ENCODE results near the gene KCTD8. TPM values are rescaled to one million over a fixed set of nuclear protein-coding genes. Genes with fewer than 3 reads are reported as not detected.
A peak's percentile ranks its signal among the peaks of the same experiment; 100 is the strongest.

Gene KCTD8
- total RNA-seq (2014; rRNA removed; shearing (Covaris generic)) = not detected in 2 replicates
- polyA plus RNA-seq (2015; cell fraction: cytosol; rRNA removed) = not detected in 2 replicates
- polyA plus RNA-seq (2015; cell fraction: nucleus; rRNA removed) = not detected in 2 replicates

DNA sequence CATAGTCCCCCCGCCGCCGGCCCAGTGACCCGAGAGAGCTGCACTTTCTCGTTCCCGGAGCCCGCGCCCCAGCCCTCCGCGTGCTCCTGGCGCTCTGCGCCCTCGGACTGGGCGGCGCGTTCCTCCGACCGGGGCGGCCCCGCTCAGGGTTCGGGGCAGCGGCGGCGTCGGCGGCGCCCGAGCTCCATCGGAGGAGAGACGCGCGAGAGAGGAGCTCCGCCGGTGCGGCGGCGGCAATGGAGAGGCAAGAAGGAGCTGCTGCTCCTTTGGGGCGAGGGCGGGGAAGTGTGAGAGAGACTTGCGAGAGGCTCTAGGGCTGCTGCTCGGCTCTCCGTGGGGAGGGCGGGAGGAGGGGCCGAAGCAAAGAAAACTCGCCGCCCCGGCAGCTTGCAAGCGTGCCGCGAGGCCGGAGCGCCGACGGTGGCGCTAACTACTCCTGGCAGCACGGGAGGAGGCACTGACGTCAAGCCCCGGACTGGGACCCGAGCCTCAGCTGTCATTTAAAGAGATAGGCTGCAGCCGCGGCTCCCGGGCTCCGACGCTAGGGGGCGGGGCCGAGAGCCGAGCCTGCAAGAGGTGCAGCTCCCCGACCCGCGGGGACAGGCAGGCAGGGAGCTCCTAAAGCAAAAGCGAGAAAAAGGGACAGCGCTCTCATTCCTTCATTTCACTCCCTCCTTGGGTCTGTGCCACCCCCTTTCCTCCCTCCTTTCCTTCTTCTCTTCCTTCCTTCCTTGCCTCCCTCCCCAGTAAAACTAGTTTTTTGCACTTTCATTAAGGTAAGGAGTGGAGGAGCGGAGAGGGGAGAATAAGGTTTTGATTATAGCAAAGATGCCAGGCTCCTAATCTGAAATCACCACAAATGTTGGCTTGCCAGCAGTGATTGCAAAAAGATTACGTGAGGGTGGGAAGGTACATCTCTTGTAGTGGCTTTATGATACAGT is at the start of gene KCTD8:
KCTD8 (minus strand) TSS at position 289 of the 941 bp plus-strand sequence.
- peak; percentile 84 for DNase-seq (ENCODE audit: low read depth, low spot score)
- in situ Hi-C loops (cut with HindIII; ENCODE audit: low pct_unique_long_range_greater_than_20kb, low sequenced_read_pairs) = no loop called here

DNA sequence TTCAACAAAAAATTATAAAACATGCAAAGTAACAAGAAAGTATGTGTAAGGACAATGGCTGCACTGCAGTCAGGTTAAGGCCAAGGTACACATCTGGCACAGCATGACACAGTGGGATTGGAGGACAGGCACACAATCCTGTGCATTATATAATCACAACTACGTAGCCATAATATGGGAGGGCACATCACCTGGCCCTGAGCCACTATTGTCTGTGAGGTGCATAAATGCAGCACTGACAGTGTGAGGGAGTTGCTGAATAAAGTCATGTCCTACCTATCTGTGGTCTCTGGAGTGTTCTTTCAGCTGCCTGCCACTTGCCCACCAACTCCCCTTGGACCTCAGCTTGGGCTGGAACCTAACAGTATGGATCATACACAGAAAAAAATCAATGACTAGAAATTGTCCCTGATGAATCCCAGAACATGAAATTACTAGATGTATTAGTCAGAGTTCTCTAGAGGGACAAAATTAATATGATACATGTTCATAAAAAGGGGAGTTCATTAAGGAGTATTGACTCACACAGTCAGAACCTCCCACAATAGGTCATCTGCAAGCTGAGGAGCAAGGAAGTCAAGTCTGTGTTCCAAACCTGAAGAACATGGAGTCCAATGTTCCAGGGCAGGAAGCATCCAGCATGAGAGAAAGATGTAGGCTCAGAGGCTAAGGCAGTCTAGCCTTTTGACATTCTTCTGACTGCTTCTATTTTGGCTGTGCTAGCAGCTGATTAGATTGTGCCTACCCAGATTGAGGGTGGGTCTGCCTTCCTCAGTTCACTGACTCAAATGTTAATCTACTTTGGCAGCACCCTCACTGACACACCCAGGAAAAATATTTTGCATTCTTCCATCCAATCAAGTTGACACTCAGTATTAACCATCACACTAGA is 46.4 kb upstream of the KCTD8 start:
- in situ Hi-C loops (cut with HindIII; ENCODE audit: low pct_unique_long_range_greater_than_20kb, low sequenced_read_pairs) = no loop called here
- no peak for DNase-seq (ENCODE audit: low read depth, low spot score)

DNA sequence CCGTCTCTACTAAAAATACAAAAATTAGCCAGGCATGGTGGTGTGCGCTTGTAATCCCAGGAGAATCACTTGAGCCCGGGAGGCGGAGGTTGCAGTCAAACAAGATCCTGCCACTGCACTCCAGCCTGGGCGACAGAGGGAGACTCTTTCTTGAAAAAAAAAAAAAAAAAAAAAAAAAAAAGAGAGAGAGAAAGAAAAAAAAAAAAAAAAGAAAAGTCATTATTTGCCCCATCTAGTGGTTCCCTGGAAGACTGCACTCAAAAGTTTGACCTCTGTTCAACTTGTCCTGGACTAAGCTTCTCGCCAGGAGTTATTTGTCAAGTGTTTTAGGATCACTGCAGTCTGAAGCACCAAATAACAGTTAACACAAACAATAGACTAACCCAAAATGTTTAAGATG is 45.3 kb upstream of the KCTD8 start:
- in situ Hi-C loops (cut with HindIII; ENCODE audit: low pct_unique_long_range_greater_than_20kb, low sequenced_read_pairs) = no loop called here
- DNase-seq (ENCODE audit: low read depth, low spot score) = peak; percentile 70

DNA sequence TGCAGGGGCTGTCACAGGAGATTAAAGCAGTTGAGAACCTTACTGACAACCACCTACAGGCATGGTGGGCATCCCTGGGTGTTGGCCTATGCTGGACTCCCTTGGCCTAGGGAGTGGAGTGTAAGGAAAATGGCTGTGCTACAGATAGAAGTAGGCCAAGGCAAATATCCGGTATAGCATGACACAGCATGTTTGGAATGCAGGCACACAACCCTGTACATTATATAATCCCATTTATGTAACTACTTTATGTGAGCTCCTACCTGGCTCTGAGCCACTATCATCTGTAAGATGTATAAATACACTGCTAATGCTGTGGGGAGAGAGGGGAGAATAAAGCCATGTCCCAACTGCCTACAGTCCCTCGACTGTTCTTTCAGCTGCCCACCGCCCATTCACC is 38.7 kb upstream of the KCTD8 start:
- no peak for DNase-seq (ENCODE audit: low read depth, low spot score)
- in situ Hi-C loops (cut with HindIII; ENCODE audit: low pct_unique_long_range_greater_than_20kb, low sequenced_read_pairs) = no loop called here

GRCh38 chr4:44479731-44480130 is 31.1 kb upstream of the KCTD8 start:
- in situ Hi-C loops (cut with HindIII; ENCODE audit: low pct_unique_long_range_greater_than_20kb, low sequenced_read_pairs) = no loop called here
- DNase-seq (ENCODE audit: low read depth, low spot score) = no peak

DNA sequence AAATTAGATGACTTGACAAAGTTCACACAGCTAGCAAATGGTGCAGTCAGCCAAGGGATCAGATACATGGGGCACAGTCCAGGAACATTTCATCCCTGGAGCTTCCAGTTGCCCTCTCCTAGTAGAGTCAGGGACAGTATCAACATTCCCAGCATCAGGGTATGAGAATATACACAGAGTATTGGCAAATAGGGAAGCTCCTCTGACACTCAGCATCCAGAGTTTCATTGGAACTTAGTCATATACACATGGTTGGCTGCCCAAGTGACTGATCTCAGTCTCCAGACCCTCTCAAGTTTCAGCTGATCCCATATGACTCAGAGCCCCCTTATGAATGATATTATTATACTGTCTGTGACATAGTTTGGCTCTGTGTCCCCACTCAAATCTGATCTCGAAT is 13.7 kb upstream of the KCTD8 start:
- in situ Hi-C loops (cut with HindIII; ENCODE audit: low pct_unique_long_range_greater_than_20kb, low sequenced_read_pairs) = no loop called here

GRCh38 chr4:44447563-44448504 is 775 bp downstream of the KCTD8 start:
- in situ Hi-C loops (cut with HindIII; ENCODE audit: low pct_unique_long_range_greater_than_20kb, low sequenced_read_pairs) = no loop called here
- no peak for DNase-seq (ENCODE audit: low read depth, low spot score)

More for the DNA sequence above, 13.7 kb upstream of the KCTD8 start:
- no peak for DNase-seq (ENCODE audit: low read depth, low spot score)

DNA sequence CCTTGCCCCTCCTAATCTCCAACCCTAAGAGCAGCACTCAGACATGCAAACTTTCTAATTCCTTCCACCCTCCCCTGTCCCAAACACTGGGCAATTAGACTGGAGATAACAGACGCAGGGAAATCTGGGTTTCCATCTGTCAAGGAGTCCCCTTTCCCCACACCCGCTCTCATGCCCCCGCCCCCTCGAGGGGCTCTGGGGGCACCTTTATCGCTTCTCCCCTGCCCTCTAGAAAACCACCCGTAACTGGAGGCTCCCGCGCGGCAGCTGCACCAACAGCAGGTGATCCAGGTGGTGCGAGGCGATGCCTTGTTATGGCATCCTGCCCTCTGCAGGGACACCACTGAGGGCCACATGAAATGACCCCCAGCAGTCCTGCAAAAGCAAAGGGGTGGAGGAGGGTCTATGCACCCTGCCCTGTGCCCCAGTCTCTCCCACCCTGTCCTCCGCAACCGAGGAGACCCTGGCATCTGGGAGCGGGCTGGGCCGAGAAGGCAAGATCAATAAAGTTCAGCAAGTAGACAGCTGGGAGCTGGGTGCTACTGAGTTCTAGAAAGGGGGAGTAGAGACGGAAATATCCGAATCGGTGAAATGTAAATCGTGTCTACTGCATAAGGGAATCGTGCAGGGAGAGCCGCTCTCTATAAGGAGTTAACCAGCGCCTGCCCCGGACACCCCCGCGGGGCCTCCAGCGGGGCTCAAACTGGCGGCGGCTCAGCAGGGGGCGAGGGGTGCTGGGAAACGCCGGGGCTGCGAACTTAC is 1.6 kb downstream of the KCTD8 start:
- DNase-seq (ENCODE audit: low read depth, low spot score) = no peak
- in situ Hi-C loops (cut with HindIII; ENCODE audit: low pct_unique_long_range_greater_than_20kb, low sequenced_read_pairs) = no loop called here

DNA sequence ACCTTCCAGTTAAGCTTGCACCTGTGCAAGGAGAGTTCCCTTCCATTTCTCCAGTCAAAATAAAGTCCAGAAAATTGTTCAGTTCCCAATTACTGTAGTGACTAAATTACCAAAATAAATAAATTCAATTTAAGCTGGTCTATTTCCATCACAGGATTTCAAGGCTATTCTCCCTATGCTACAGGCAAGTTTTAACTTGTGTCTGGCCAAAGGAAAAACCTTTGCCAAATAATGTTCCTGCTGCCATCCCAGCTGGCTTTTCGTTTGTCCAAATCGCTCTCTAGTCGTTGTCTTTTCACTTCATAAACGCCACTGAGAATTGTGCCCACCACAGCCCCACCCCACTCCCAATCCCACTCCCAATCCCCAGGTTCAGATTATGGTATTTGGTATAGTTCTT is 2.4 kb downstream of the KCTD8 start:
- in situ Hi-C loops (cut with HindIII; ENCODE audit: low pct_unique_long_range_greater_than_20kb, low sequenced_read_pairs) = no loop called here
- DNase-seq (ENCODE audit: low read depth, low spot score) = no peak

DNA sequence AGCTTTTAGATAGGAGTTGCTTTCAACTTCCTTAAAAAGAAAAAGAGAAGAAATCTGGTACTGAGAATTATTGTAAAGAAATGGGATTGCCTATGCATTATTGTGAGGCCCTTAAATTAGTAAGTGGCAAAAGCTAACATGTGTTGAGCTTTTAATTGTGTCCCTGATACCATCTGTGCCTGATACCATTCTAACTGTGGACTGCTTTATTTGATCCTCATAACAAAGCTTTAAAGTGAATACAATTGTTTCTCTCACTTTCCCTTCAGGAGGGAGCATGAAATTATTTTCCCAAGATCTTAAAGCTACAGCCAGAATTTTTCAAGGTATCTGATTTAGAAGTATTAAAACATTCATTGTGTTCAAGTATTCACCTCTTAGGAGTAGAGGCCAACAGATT is 9.9 kb downstream of the KCTD8 start:
- in situ Hi-C loops (cut with HindIII; ENCODE audit: low pct_unique_long_range_greater_than_20kb, low sequenced_read_pairs) = no loop called here
- no peak for DNase-seq (ENCODE audit: low read depth, low spot score)

GRCh38 chr4:44434247-44434646 is 14.4 kb downstream of the KCTD8 start:
- DNase-seq (ENCODE audit: low read depth, low spot score) = no peak
- in situ Hi-C loops (cut with HindIII; ENCODE audit: low pct_unique_long_range_greater_than_20kb, low sequenced_read_pairs) = no loop called here

DNA sequence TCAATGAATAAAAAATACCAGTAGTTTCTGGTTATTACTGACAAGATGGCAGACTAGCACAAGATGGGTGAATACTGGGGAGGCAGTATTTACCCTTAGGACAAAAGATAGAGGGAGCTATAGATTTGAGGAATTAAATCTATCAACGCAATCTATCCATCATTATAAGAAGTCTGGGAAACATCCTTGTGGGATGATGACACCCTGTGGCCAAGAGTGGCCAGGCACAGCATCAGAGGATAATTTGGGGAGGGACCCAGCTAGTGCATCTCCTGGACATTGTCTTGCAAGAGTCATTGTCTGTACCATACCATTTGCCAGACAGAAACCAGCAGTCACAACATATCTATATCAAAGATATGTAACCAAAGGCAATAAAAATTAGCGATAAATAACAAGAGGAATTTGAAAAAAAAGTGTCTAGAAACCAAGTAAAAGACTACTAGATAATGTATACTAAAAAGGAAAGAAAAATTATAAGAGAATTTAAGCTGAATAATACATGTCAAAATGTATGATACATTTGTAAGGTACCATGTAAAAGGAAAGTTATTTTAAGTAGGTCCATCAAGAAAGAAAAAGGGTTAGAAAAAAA is 22.9 kb downstream of the KCTD8 start:
- peak; percentile 71 for DNase-seq (ENCODE audit: low read depth, low spot score)

GRCh38 chr4:44422912-44423311 is 25.7 kb downstream of the KCTD8 start:
- in situ Hi-C loops (cut with HindIII; ENCODE audit: low pct_unique_long_range_greater_than_20kb, low sequenced_read_pairs) = no loop called here
- DNase-seq (ENCODE audit: low read depth, low spot score) = no peak

More for the DNA sequence above, 22.9 kb downstream of the KCTD8 start:
- in situ Hi-C loops (cut with HindIII; ENCODE audit: low pct_unique_long_range_greater_than_20kb, low sequenced_read_pairs) = no loop called here

DNA sequence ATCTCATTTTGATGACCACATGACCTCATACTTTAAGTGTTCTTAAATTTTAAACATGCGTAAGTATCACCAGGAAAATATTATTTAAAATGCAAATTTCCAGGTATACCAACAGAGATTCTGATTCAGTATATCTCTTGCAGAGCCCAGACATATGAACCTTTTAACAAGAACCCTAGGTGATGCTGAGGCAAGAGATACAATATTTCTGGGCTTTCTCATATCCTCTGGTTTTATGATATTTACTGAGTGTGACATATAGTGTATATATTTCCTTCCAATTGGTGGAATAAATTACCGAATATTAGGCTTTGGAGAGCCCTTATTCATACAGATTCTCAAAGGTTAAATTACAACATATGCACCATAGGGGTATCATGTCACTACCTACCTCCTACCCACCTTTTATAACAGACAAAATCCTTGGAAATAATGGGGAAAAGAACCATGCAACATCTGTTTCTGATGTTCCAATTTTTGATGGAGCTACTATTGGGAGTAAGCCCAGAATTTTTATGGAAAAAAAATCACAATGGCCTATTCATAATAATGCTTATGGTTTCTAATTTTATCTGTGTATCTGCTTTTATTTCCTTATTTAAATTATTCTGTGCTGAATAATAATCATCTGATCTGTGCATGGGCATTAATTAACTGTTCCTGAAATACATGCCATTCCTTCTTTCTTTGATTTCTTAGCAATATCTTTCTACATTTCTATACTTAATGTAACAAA is 27.1 kb downstream of the KCTD8 start:
- DNase-seq (ENCODE audit: low read depth, low spot score) = no peak
- in situ Hi-C loops (cut with HindIII; ENCODE audit: low pct_unique_long_range_greater_than_20kb, low sequenced_read_pairs) = no loop called here

GRCh38 chr4:44415251-44415650 is 33.4 kb downstream of the KCTD8 start:
- in situ Hi-C loops (cut with HindIII; ENCODE audit: low pct_unique_long_range_greater_than_20kb, low sequenced_read_pairs) = no loop called here

More at GRCh38 chr4:44415251-44415650, 33.4 kb downstream of the KCTD8 start:
- no peak for DNase-seq (ENCODE audit: low read depth, low spot score)
